Thyroid gland (tissue), 4 donors: ENCODE measurements around the gene MPST.

Source experiments
- POLR2A ChIP-seq, 2 donors: fragments of 450-650 bp; IDR thresholded peaks; one replicate each; pipeline ENCODE4 v1.6.1; 2017; ENCODE audit warnings: antibody characterized with exemption in 2 of 2, mild to moderate bottlenecking in 2 of 2, moderate library complexity in 1 of 2
- TF ChIP-seq, protein P1 (sequence below), 6 experiments: fragments of 200-600 bp in 3 of 6; fragments of 450-650 bp in 3 of 6; sonication (generic) in 3 of 6; IDR thresholded peaks; one replicate each; pipeline ENCODE4 v1.5.1; 2016 to 2019; ENCODE audit warnings: antibody characterized with exemption in 6 of 6, mild to moderate bottlenecking in 2 of 6, inconsistent platforms in 1 of 6, moderate library complexity in 1 of 6

DNA sequence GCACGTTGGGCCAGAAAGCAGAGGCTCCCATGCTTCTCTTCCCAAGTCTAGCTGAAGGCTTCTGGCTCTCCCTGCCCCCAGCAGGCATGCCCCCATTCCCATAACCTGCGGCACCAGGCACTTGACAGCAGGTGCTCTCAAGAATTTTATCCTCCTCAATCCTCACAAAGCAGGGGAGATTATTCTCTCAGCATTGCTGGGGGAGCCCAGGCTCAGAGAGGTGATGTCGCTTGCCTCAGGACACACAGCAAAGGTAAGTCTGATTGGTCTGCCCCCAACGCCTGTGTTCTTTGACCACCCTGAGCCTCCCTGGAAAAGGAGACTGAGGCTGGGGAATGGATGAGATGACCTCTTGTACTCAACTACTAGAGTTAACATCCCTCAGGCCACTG lies 5.1 kb upstream of the MPST start:
- TF ChIP-seq, protein P1, sequence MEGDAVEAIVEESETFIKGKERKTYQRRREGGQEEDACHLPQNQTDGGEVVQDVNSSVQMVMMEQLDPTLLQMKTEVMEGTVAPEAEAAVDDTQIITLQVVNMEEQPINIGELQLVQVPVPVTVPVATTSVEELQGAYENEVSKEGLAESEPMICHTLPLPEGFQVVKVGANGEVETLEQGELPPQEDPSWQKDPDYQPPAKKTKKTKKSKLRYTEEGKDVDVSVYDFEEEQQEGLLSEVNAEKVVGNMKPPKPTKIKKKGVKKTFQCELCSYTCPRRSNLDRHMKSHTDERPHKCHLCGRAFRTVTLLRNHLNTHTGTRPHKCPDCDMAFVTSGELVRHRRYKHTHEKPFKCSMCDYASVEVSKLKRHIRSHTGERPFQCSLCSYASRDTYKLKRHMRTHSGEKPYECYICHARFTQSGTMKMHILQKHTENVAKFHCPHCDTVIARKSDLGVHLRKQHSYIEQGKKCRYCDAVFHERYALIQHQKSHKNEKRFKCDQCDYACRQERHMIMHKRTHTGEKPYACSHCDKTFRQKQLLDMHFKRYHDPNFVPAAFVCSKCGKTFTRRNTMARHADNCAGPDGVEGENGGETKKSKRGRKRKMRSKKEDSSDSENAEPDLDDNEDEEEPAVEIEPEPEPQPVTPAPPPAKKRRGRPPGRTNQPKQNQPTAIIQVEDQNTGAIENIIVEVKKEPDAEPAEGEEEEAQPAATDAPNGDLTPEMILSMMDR (IDR thresholded peaks at IDR 0.05): no peak
- no peak for TF ChIP-seq POLR2A (IDR thresholded peaks at IDR 0.05)
